ENCODE results near the gene GPC6.

GRCh38 chr13:93227280-93227877 is 772 bp downstream of the GPC6 start:
- TF ChIP-seq POLR2A (IDR thresholded peaks at IDR 0.05) (no peak), CTCF (IDR thresholded peaks at IDR 0.05) (no peak)
